K562 (cell line): ENCODE data around the gene METAP2. TPM values are rescaled to one million over a fixed set of nuclear protein-coding genes. Genes with fewer than 3 reads are reported as not detected.

ENCODE experiments used
- BACH1 ChIP-seq: fragments of 200-800 bp; sonication (Bioruptor generic); IDR thresholded peaks from 2 replicates; pipeline ENCODE4 v1.6.1; 2016; ENCODE audit warnings: missing genetic modification characterization, missing compliant biosample characterization
- BCOR ChIP-seq: fragments of 450-650 bp; IDR thresholded peaks from 2 replicates; pipeline ENCODE4 v1.6.1; 2016
- BDP1 ChIP-seq: IDR thresholded peaks from 3 replicates; pipeline ENCODE4 v1.6.1; 2011; ENCODE audit not compliant: insufficient read length, insufficient read depth
- C11orf30 ChIP-seq: fragments of 450-650 bp; IDR thresholded peaks from 2 replicates; pipeline ENCODE4 v1.6.1; 2016; ENCODE audit warnings: low read depth, mild to moderate bottlenecking
- CBX1 ChIP-seq: sonication (generic); IDR thresholded peaks from 2 replicates; pipeline ENCODE4 v1.6.1; 2016; ENCODE audit warnings: antibody characterized with exemption, low read depth, mild to moderate bottlenecking
- FOXJ2 ChIP-seq: fragments of 200-800 bp; sonication (Bioruptor generic); IDR thresholded peaks from 2 replicates; pipeline ENCODE4 v1.6.1; 2016; ENCODE audit warnings: missing genetic modification characterization, missing compliant biosample characterization
- MAFG ChIP-seq: fragments of 450-650 bp; conservative IDR thresholded peaks from 2 replicates; pipeline ENCODE4 v1.6.1; 2016; ENCODE audit warnings: missing genetic modification characterization, missing compliant biosample characterization
- MAFK ChIP-seq: IDR thresholded peaks from 2 replicates; pipeline ENCODE4 v1.6.1; 2011; ENCODE audit warnings: low read length, improper control_type of control experiment
- MAZ ChIP-seq, 2 experiments: fragments of 450-650 bp in 1 of 2; sonication (generic) in 1 of 2; formaldehyde crosslinking; IDR thresholded peaks in 1 of 2; conservative IDR thresholded peaks in 1 of 2; 2 replicates each; pipeline versions ENCODE4 v1.4.0 to v1.5.0; 2020; ENCODE audit warnings: mild to moderate bottlenecking in 1 of 2, missing genetic modification reagents in 1 of 2
- MCM7 ChIP-seq, 2 experiments: fragments of 450-650 bp; IDR thresholded peaks; 2 replicates each; pipeline ENCODE4 v1.6.1; 2016 to 2018
- MECOM ChIP-seq: fragments of 250-450 bp; sonication (Bioruptor Pico); IDR thresholded peaks from 2 replicates; pipeline ENCODE4 v1.8.0; 2022; ENCODE audit warnings: inconsistent platforms
- MXI1 ChIP-seq: IDR thresholded peaks from 2 replicates; pipeline ENCODE4 v1.6.1; 2011; ENCODE audit warnings: low read depth, mild to moderate bottlenecking, improper control_type of control experiment, low read length
- PCBP2 ChIP-seq: fragments of 200-400 bp; formaldehyde crosslinking; IDR thresholded peaks from 2 replicates; pipeline ENCODE4 v1.6.1; 2018; ENCODE audit warnings: low read length, low read depth, mild to moderate bottlenecking, moderate library complexity; ENCODE audit not compliant: poor library complexity, severe bottlenecking
- PREB ChIP-seq: sonication (generic); formaldehyde crosslinking; IDR thresholded peaks from 2 replicates; pipeline ENCODE4 v1.8.1; 2023; ENCODE audit warnings: mild to moderate bottlenecking, missing genetic modification reagents
- RB1 ChIP-seq: fragments of 450-650 bp; IDR thresholded peaks from 2 replicates; pipeline ENCODE4 v1.6.1; 2017; ENCODE audit warnings: low read depth, mild to moderate bottlenecking
- RBM34 ChIP-seq: fragments of 200-400 bp; formaldehyde crosslinking; IDR thresholded peaks from 2 replicates; pipeline ENCODE4 v1.6.1; 2018; ENCODE audit warnings: low read length, borderline replicate concordance; ENCODE audit not compliant: insufficient read depth
- RBM39 ChIP-seq: fragments of 200-400 bp; formaldehyde crosslinking; optimal IDR thresholded peaks from 2 replicates; pipeline ENCODE3; 2018; ENCODE audit warnings: low read depth, low read length
- SAP30 ChIP-seq: fragments of 200-600 bp; sonication (generic); IDR thresholded peaks from 2 replicates; pipeline ENCODE4 v1.6.1; 2012; ENCODE audit warnings: borderline replicate concordance, low read depth, mild to moderate bottlenecking, moderate library complexity, low read length, control low read depth, inconsistent platforms; ENCODE audit not compliant: insufficient read depth, poor library complexity, severe bottlenecking
- STAT5B ChIP-seq: fragments of 250-450 bp; sonication (Bioruptor Pico); IDR thresholded peaks from 2 replicates; pipeline ENCODE4 v1.8.0; 2021; ENCODE audit warnings: mild to moderate bottlenecking, inconsistent platforms
- TAL1 ChIP-seq: fragments of 450-650 bp; IDR thresholded peaks from 2 replicates; pipeline ENCODE4 v1.6.1; 2016; ENCODE audit warnings: mild to moderate bottlenecking
- XRCC3 ChIP-seq: fragments of 450-650 bp; IDR thresholded peaks from 2 replicates; pipeline ENCODE4 v1.6.1; 2017; ENCODE audit warnings: mild to moderate bottlenecking, moderate library complexity
- ZNF146 ChIP-seq: IDR thresholded peaks from one replicate; pipeline ENCODE4 v1.6.1; 2018; ENCODE audit warnings: missing compliant biosample characterization; ENCODE audit not compliant: unreplicated experiment
- ZNF184 ChIP-seq: sonication (generic); formaldehyde crosslinking; IDR thresholded peaks from 2 replicates; pipeline ENCODE4 v1.5.0; 2020; ENCODE audit warnings: missing genetic modification reagents
- ZNF3 ChIP-seq: fragments of 250-450 bp; sonication (Bioruptor Pico); IDR thresholded peaks from 2 replicates; pipeline ENCODE4 v1.5.0; 2021; ENCODE audit warnings: mild to moderate bottlenecking, moderate library complexity
- ZNF316 ChIP-seq: fragments of 450-650 bp; IDR thresholded peaks from 2 replicates; pipeline ENCODE4 v1.6.1; 2016
- ZNF76 ChIP-seq: fragments of 250-450 bp; sonication (Bioruptor Pico); IDR thresholded peaks from 2 replicates; pipeline ENCODE4 v1.4.0; 2020; ENCODE audit warnings: mild to moderate bottlenecking, moderate library complexity, borderline replicate concordance
- ZNF77 ChIP-seq: fragments of 250-450 bp; sonication (Bioruptor Pico); IDR thresholded peaks from 2 replicates; pipeline ENCODE4 v1.5.0; 2020
- polyA plus RNA-seq, 8 experiments: library from polyadenylated mRNA; depleted of rRNA in 4 of 8; stranded (reverse) in 5 of 8; unstranded in 3 of 8; fragments of >200 nt; fragmentation: Nextera tagmentation in 2 of 8; fragmentation: Illumina TruSeq in 1 of 8; extraction: Ambion mirVana in 2 of 8; extraction: Trizol in 1 of 8; gene quantifications; 2 replicates each; pipeline versions ENCODE4 v1.2.1 to v1.2.3, GENCODE V29; 2011 to 2014; ENCODE audit warnings: inconsistent platforms in 1 of 8, missing spikeins in 1 of 8
- total RNA-seq, 7 experiments: library from RNA; depleted of rRNA in 6 of 7; stranded (reverse); fragments of >200 nt in 6 of 7; fragmentation: Illumina TruSeq in 2 of 7; extraction: Trizol in 2 of 7; gene quantifications; 2 replicates each; pipeline versions ENCODE4 v1.2.1 to v1.2.3, GENCODE V29; 2011 to 2021; ENCODE audit warnings: low replicate concordance in 1 of 7

Gene METAP2
- total and polyA plus RNA-seq, 9 of the 15 experiments (the other 6 are each of a cell fraction or from before 2014, with no cell fraction given): 75.5 to 205 (median 164) TPM

GRCh38 chr12:95541436-95541835 is 67.5 kb downstream of the METAP2 start (continued):
- no peak for TF ChIP-seq PREB (CRISPR knock-in tag)
- TF ChIP-seq RB1: no peak
- TF ChIP-seq ZNF184 (CRISPR knock-in tag): no peak
- TF ChIP-seq STAT5B (CRISPR knock-in tag): no peak
- TF ChIP-seq MECOM (CRISPR knock-in tag): no peak
- TF ChIP-seq BDP1: no peak
- TF ChIP-seq MXI1: no peak
- TF ChIP-seq CBX1: no peak
- no peak for TF ChIP-seq PCBP2
- TF ChIP-seq BACH1: no peak
- no peak for TF ChIP-seq XRCC3
- no peak for TF ChIP-seq FOXJ2 (tag)
- TF ChIP-seq ZNF146 (CRISPR knock-in tag): no peak
- TF ChIP-seq ZNF3 (CRISPR knock-in tag): no peak
- TF ChIP-seq MAFK: peak; percentile 86
- TF ChIP-seq MCM7 (IDR thresholded peaks at IDR 0.05): no peak
- peak; percentile 97 for TF ChIP-seq ZNF316
- TF ChIP-seq ZNF77 (CRISPR knock-in tag): no peak
- no peak for TF ChIP-seq RBM34
- TF ChIP-seq MAFG (tag): peak; percentile 91
- no peak for TF ChIP-seq SAP30
- no peak for TF ChIP-seq RBM39
- TF ChIP-seq BCOR: no peak
- TF ChIP-seq MAZ (CRISPR knock-in tag; conservative IDR thresholded peaks at IDR 0.05 in 1 of 2, IDR thresholded peaks at IDR 0.05 in 1 of 2): no peak
- no peak for TF ChIP-seq TAL1
- no peak for TF ChIP-seq ZNF76 (CRISPR knock-in tag)
- TF ChIP-seq C11orf30: peak; percentile 90
